Mucosa of descending colon (tissue), 3 donors: ENCODE measurements around the gene MRC2. TPM values are rescaled to one million over a fixed set of nuclear protein-coding genes. Genes with fewer than 3 reads are reported as not detected.
"Not testable (repeated sequence)": the region's sequence is repeated elsewhere in the genome, so short reads cannot be mapped to it uniquely, and the experiment has no call there.

Source experiments
- ATAC-seq: fragments of 200-7000 bp; cut with Tn5 transposase; one replicate; pipeline ENCODE4 v1.9.1; 2020; ENCODE audit warnings: mild to moderate bottlenecking, moderate library complexity
- DNase-seq, 3 donors: peaks; one replicate each; pipeline ENCODE4 v3.0.0-alpha.2; 2020
- H3K36me3 ChIP-seq: fragments of 200-600 bp; one replicate; pipeline ENCODE4 v1.8.0; 2021; ENCODE audit warnings: low read depth, mild to moderate bottlenecking
- H3K4me1 ChIP-seq: fragments of 200-600 bp; one replicate; pipeline ENCODE4 v1.8.0; 2021; ENCODE audit warnings: low read depth, mild to moderate bottlenecking
- H3K4me3 ChIP-seq: fragments of 200-600 bp; one replicate; pipeline ENCODE4 v1.8.0; 2021; ENCODE audit warnings: mild to moderate bottlenecking
- H3K9me3 ChIP-seq: fragments of 200-600 bp; one replicate; pipeline ENCODE4 v1.8.0; 2021; ENCODE audit warnings: mild to moderate bottlenecking
- intact Hi-C, 2 donors: fragments of 100-400 bp; cut with DNase I in 1 of 2; cut with micrococcal nuclease in 1 of 2; formaldehyde crosslinking; loops; one replicate each; pipeline versions ENCODE4 v1.11.0 to v1.11.1; 2022; cut with DNase I, micrococcal nuclease
- total RNA-seq, 3 donors: library from RNA; stranded (reverse); fragmentation: NEBNext Ultra II Directional in 2 of 3; extraction: Animal tissue kit (Norgen Biotek cat#: 25700) in 2 of 3; gene quantifications; one replicate each; pipeline versions ENCODE4 v1.2.1 to v1.2.4, GENCODE V29; 2021 to 2023
- TF ChIP-seq, protein P1 (sequence below): fragments of 200-600 bp; IDR thresholded peaks from one replicate; pipeline ENCODE4 v1.8.0; 2022; ENCODE audit warnings: antibody characterized with exemption, mild to moderate bottlenecking
- donor health status: DM: no; HTN: no; CAD: no; lungs with moderate emphysema.
- donor health status: DM: no; HTN: no; CAD: no.
- donor health status: DM: no; HTN: yes; CAD: no.

Gene MRC2
- total RNA-seq, 3 donors from 2014 or later = 5.1 to 20.3 (median 10.8) TPM

DNA sequence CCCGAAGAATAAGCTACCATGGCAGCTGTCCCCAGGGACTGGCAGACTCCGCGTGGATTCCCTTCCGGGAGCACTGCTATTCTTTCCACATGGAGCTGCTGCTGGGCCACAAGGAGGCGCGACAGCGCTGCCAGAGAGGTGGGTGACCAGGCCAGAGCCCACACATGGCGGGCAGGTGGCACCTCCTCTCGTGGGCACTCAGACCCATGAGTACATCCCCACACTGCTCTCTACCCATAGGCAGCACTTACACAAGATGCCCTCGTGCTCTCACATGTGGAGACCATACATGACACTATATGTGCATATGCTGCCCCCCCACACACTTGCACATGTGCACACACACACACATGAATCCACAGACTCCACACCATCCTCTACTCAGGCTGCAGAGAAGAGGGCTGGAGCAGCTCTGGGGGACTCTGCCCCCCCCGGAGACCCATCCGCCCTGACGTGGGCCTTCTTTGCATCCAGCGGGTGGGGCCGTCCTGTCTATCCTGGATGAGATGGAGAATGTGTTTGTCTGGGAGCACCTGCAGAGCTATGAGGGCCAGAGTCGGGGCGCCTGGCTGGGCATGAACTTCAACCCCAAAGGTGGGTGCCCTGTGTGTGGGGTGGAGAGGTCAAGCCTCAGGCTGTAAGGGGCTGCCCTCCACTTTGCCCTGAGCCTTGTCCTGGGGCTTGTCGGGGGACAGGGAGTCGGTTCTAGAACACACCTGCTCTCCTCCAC lies 62.9 kb downstream of the MRC2 start:
- no peaks in the 10 kb centered on the region for H3K9me3 ChIP-seq
- intact Hi-C loops = no loop called here
- TF ChIP-seq, protein P1, sequence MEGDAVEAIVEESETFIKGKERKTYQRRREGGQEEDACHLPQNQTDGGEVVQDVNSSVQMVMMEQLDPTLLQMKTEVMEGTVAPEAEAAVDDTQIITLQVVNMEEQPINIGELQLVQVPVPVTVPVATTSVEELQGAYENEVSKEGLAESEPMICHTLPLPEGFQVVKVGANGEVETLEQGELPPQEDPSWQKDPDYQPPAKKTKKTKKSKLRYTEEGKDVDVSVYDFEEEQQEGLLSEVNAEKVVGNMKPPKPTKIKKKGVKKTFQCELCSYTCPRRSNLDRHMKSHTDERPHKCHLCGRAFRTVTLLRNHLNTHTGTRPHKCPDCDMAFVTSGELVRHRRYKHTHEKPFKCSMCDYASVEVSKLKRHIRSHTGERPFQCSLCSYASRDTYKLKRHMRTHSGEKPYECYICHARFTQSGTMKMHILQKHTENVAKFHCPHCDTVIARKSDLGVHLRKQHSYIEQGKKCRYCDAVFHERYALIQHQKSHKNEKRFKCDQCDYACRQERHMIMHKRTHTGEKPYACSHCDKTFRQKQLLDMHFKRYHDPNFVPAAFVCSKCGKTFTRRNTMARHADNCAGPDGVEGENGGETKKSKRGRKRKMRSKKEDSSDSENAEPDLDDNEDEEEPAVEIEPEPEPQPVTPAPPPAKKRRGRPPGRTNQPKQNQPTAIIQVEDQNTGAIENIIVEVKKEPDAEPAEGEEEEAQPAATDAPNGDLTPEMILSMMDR = no peak
- H3K36me3 ChIP-seq = no peaks in the 10 kb centered on the region
- DNase-seq (no peak), ATAC-seq (no peak)
- no peaks in the 10 kb centered on the region for H3K4me1 ChIP-seq
- no peak overlapping the region for H3K4me3 ChIP-seq

DNA sequence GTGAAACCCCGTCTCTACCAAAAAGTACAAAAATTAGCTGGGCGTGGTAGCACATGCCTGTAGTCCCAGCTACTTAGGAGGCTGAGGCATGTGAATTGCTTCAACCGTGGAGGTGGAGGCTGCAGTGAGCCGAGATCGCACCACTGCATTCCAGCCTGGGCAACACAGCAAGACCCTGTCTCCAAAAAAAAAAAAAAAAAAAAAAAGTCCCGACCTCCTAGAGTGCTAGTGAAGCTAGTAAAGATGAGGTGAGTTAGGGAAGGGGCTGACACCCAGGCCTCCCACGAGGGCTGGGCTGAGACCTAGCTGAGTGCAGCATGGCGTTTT lies 64.1 kb downstream of the MRC2 start:
- intact Hi-C loops, H3K36me3 ChIP-seq, H3K4me1 ChIP-seq, DNase-seq, ATAC-seq, H3K9me3 ChIP-seq, H3K4me3 ChIP-seq: not testable (repeated sequence)

DNA sequence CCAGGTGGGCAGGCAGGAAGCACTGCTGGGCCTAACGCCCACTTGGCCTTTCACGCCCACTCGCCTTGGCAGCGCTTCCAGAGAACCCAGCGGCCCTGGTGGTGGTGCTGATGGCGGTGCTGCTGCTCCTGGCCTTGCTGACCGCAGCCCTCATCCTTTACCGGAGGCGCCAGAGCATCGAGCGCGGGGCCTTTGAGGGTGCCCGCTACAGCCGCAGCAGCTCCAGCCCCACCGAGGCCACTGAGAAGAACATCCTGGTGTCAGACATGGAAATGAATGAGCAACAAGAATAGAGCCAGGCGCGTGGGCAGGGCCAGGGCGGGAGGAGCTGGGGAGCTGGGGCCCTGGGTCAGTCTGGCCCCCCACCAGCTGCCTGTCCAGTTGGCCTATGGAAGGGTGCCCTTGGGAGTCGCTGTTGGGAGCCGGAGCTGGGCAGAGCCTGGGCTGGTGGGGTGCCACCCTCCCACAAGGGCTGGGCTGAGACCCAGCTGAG lies 64.7 kb downstream of the MRC2 start:
- Histone ChIP-seq H3K9me3 (no peaks in the 10 kb centered on the region), H3K4me3 (no peak overlapping the region), H3K4me1 (no peaks in the 10 kb centered on the region), H3K36me3 (no peaks in the 10 kb centered on the region)
- DNase-seq (no peak), ATAC-seq (no peak)
- intact Hi-C loops = no loop called here
- TF ChIP-seq, protein P1 = no peak

DNA sequence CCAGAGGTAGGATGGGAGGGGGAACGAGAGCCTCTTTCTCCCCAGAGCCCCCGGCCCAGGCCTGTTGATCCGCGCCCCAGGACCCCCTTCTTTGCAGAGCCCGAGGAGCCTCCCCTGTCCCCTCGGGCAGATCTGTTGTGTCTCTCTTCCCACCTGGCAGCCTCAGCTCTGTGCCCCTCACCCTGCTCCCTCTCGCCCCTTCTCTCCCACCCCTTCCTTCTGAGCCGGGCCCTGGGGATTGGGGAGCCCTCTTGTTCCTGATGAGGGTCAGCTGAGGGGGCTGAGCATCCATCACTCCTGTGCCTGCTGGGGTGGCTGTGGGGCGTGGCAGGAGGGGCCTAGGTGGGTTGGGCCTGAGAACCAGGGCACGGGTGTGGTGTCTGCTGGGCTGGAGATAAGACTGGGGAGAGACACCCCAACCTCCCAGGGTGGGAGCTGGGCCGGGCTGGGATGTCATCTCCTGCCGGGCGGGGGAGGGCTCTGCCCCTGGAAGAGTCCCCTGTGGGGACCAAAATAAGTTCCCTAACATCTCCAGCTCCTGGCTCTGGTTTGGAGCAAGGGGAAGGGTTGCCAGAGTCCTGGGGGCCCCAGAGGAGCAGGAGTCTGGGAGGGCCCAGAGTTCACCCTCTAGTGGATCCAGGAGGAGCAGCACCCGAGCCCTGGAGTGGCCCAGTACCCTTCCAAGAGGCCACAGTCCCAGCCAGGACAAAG lies 65.4 kb downstream of the MRC2 start:
- intact Hi-C loops = no loop called here
- peak; percentile 24 for ATAC-seq
- H3K4me3 ChIP-seq = no peak overlapping the region
- TF ChIP-seq, protein P1 = no peak
- peak in 1 of 3 donors; percentile 13 for DNase-seq
- H3K9me3 ChIP-seq = no peaks in the 10 kb centered on the region
- H3K36me3 ChIP-seq = no peaks in the 10 kb centered on the region
- H3K4me1 ChIP-seq = no peaks in the 10 kb centered on the region

DNA sequence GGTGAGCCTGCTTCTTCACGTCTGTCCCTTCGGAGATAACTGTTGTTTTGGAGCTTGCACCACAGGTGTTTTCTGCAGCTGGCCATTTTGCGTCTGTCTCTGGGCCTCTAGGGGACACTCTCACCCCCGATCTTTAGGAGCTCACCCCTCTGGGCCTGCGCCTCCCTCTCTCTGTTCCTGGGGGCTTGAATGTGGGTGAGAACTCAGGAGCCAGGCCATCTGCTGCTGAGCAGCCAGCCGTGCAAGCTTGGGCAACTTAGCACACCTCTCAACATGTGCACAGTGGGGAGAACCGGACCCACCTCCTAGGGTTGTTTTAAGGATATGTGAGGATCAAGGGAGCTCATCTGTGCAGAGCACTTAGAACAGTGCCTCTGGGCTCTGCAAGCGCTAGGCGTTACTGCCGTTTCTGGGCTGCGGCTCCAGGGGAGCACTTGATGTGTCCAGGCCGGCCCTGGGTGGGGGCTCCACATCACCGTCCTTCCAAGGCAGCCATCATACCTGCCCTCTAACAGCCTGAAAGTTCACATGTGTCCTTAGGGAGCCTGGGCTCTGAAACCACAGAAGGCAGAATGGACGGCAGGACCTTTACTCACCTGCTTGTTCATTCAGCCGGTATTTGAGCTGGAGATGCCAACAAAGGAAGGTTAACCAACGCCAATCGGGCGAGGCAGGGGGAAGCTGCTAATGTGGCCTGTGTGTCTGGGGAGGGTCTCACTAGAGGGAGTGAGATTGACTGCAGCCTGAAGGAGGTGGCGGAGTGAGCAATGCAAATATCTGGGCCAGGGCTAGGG lies 66.3 kb downstream of the MRC2 start:
- TF ChIP-seq, protein P1 = no peak
- Histone ChIP-seq H3K4me3 (no peak overlapping the region), H3K36me3 (no peaks in the 10 kb centered on the region), H3K4me1 (no peaks in the 10 kb centered on the region), H3K9me3 (no peaks in the 10 kb centered on the region)
- ATAC-seq (no peak), DNase-seq (no peak)
- intact Hi-C loops = no loop called here

DNA sequence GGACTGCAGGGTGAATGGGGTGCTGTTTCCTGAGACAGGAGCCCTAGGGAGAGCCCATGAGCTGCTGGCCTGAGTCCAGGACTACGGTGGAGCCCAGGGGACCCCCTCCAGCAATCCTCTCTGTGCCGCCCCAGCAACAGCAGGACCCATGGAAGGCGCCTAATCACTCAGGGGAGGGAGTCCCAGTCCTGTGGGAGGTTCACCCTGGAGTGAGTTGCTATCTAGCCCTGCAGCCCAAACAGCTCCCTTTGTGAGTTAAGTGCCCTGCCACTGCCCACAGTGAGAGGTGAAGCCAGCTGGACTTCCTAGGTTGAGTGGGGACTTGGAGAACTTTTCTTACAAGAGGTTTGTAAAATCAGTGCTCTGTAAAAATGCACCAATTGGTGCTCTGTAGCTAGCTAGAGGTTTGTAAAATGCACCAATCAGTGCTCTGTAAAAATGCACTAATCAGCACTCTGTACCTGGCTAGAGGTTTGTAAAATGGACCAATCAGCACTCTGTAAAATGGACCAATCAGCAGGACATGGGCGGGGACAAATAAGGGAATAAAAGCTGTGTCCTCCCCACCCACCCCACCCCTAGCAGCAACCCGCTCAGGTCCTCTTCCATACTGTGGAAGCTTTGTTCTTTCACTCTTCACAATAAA lies 67.7 kb downstream of the MRC2 start:
- H3K4me3 ChIP-seq, ATAC-seq, H3K36me3 ChIP-seq, H3K4me1 ChIP-seq, intact Hi-C loops, H3K9me3 ChIP-seq, DNase-seq: not testable (repeated sequence)
